Measurements from ENCODE around the gene CHST15.

Gene CHST15

GRCh38 chr10:124007773-124008145 lies 85.6 kb downstream of the CHST15 start:
- FAIRE-seq = no peak

GRCh38 chr10:124007102-124007772 lies 86.2 kb downstream of the CHST15 start:
- no peak for FAIRE-seq

GRCh38 chr10:124006526-124006925 lies 86.9 kb downstream of the CHST15 start:
- FAIRE-seq = no peak

- FAIRE-seq = no peak
Measured at GRCh38 chr10:124005991-124006392, 87.4 kb downstream of the CHST15 start.

- no peak for FAIRE-seq
Measured at GRCh38 chr10:124005091-124005490, 88.3 kb downstream of the CHST15 start.

- FAIRE-seq = no peak
Measured at GRCh38 chr10:124004663-124005004, 88.8 kb downstream of the CHST15 start.

GRCh38 chr10:124003871-124004662 lies 89.3 kb downstream of the CHST15 start:
- no peak for FAIRE-seq

GRCh38 chr10:124003481-124003870 lies 89.9 kb downstream of the CHST15 start:
- no peak for FAIRE-seq

- FAIRE-seq = no peak
Measured at GRCh38 chr10:124003070-124003419, 90.4 kb downstream of the CHST15 start.

- FAIRE-seq = no peak
Measured at GRCh38 chr10:124002391-124003069, 90.9 kb downstream of the CHST15 start.

- no peak for FAIRE-seq
Measured at GRCh38 chr10:124001391-124002148, 91.8 kb downstream of the CHST15 start.

GRCh38 chr10:124000792-124001201 lies 92.6 kb downstream of the CHST15 start:
- no peak for FAIRE-seq

- no peak for FAIRE-seq
Measured at GRCh38 chr10:123999956-124000615, 93.3 kb downstream of the CHST15 start.

GRCh38 chr10:123999261-123999660 lies 94.1 kb downstream of the CHST15 start:
- no peak for FAIRE-seq

GRCh38 chr10:123998197-123999141 lies 94.9 kb downstream of the CHST15 start:
- no peak for FAIRE-seq

- no peak for FAIRE-seq
Measured at GRCh38 chr10:123997486-123998196, 95.8 kb downstream of the CHST15 start.

- FAIRE-seq = no peak
Measured at GRCh38 chr10:123997013-123997412, 96.4 kb downstream of the CHST15 start.

- FAIRE-seq = no peak
Measured at GRCh38 chr10:123996302-123996701, 97.1 kb downstream of the CHST15 start.

GRCh38 chr10:123995461-123996131 lies 97.8 kb downstream of the CHST15 start:
- no peak for FAIRE-seq

GRCh38 chr10:123995082-123995460 lies 98.3 kb downstream of the CHST15 start:
- FAIRE-seq = no peak

Data from islet of Langerhans (tissue), 1 donor.